Endothelial cell (in vitro differentiated cells): Measurements from ENCODE around the gene CD40. TPM values are rescaled to one million over a fixed set of nuclear protein-coding genes. Genes with fewer than 3 reads are reported as not detected.
A peak's percentile ranks its signal among the peaks of the same experiment; 100 is the strongest.

Source experiments
- DNase-seq: peaks from one replicate; pipeline ENCODE4 v3.0.0; 2021; ENCODE audit warnings: low spot score
- H3K27ac Mint-ChIP-seq: one replicate; pipeline ENCODE4 v1.8.0; 2021; ENCODE audit warnings: mixed read lengths, inconsistent platforms; ENCODE audit not compliant: unreplicated experiment
- H3K27me3 Mint-ChIP-seq: one replicate; pipeline ENCODE4 v1.8.0; 2021; ENCODE audit warnings: mild to moderate bottlenecking, moderate library complexity, mixed read lengths, inconsistent platforms; ENCODE audit not compliant: unreplicated experiment
- H3K36me3 Mint-ChIP-seq: one replicate; pipeline ENCODE4 v1.8.0; 2021; ENCODE audit warnings: mild to moderate bottlenecking, low read depth, mixed read lengths, inconsistent platforms; ENCODE audit not compliant: unreplicated experiment
- H3K4me1 Mint-ChIP-seq: one replicate; pipeline ENCODE4 v1.8.0; 2021; ENCODE audit warnings: mild to moderate bottlenecking, mixed read lengths, inconsistent platforms; ENCODE audit not compliant: unreplicated experiment
- H3K4me3 Mint-ChIP-seq: one replicate; pipeline ENCODE4 v1.8.0; 2021; ENCODE audit warnings: mild to moderate bottlenecking, mixed read lengths, inconsistent platforms; ENCODE audit not compliant: unreplicated experiment
- H3K9me3 Mint-ChIP-seq: one replicate; pipeline ENCODE4 v1.8.0; 2021; ENCODE audit warnings: mixed read lengths, inconsistent platforms; ENCODE audit not compliant: unreplicated experiment
- CTCF ChIP-seq: fragments of 200-600 bp; sonication (generic); IDR thresholded peaks from one replicate; pipeline ENCODE4 v1.5.0; 2021; ENCODE audit warnings: antibody characterized with exemption; ENCODE audit not compliant: unreplicated experiment
- total RNA-seq: library from RNA; stranded (reverse); fragmentation: NEBNext Ultra II Directional; extraction: Animal tissue kit (Norgen Biotek cat#: 25700); gene quantifications from one replicate; pipeline ENCODE4 v1.2.1, GENCODE V29; 2021; ENCODE audit not compliant: unreplicated experiment

The CD40 gene
- total RNA-seq, 1 donor from 2014 or later = 69.4 TPM

GRCh38 chr20:46122516-46123481 is 4.7 kb downstream of the CD40 start:
- peaks cover 9% of the 10 kb centered on the region for H3K27me3 Mint-ChIP-seq
- peaks cover 46% of the 10 kb centered on the region for H3K4me1 Mint-ChIP-seq
- no peak for DNase-seq
- peak overlapping the region; percentile 80 for H3K4me3 Mint-ChIP-seq
- peaks cover 34% of the 10 kb centered on the region for H3K36me3 Mint-ChIP-seq
- TF ChIP-seq CTCF = no peak
- no peaks in the 10 kb centered on the region for H3K9me3 Mint-ChIP-seq
- H3K27ac Mint-ChIP-seq = peak overlapping the region; percentile 90

- no peaks in the 10 kb centered on the region for H3K9me3 Mint-ChIP-seq
- TF ChIP-seq CTCF = no peak
- H3K4me3 Mint-ChIP-seq = peak overlapping the region; percentile 80
- peaks cover 34% of the 10 kb centered on the region for H3K36me3 Mint-ChIP-seq
- peaks cover 44% of the 10 kb centered on the region for H3K4me1 Mint-ChIP-seq
- H3K27ac Mint-ChIP-seq = peak overlapping the region; percentile 90
- DNase-seq = no peak
- peaks cover 9% of the 10 kb centered on the region for H3K27me3 Mint-ChIP-seq
Observed at GRCh38 chr20:46123482-46124245, 5.5 kb downstream of the CD40 start.

GRCh38 chr20:46126440-46127056 is 8.4 kb downstream of the CD40 start:
- Mint-ChIP-seq H3K27me3 (peaks cover 11% of the 10 kb centered on the region), H3K9me3 (no peaks in the 10 kb centered on the region), H3K4me1 (peaks cover 37% of the 10 kb centered on the region)

GRCh38 chr20:46127396-46128010 is 9.4 kb downstream of the CD40 start:
- peak overlapping the region; percentile 62 for H3K4me3 Mint-ChIP-seq

More at GRCh38 chr20:46126440-46127056, 8.4 kb downstream of the CD40 start:
- no peak for TF ChIP-seq CTCF
- DNase-seq = no peak
- H3K36me3 Mint-ChIP-seq = peaks cover 38% of the 10 kb centered on the region
- no peak overlapping the region for H3K4me3 Mint-ChIP-seq
- no peak overlapping the region for H3K27ac Mint-ChIP-seq

More at GRCh38 chr20:46127396-46128010, 9.4 kb downstream of the CD40 start:
- Mint-ChIP-seq H3K36me3 (peaks cover 32% of the 10 kb centered on the region), H3K27me3 (peaks cover 10% of the 10 kb centered on the region), H3K9me3 (no peaks in the 10 kb centered on the region), H3K4me1 (peaks cover 27% of the 10 kb centered on the region), H3K27ac (no peak overlapping the region)
- no peak for DNase-seq
- no peak for TF ChIP-seq CTCF
